Cardiac ventricle fibroblast (primary cell): Measurements from ENCODE around the gene NTRK1. TPM values are rescaled to one million over a fixed set of nuclear protein-coding genes. Genes with fewer than 3 reads are reported as not detected.

Source experiments
- total RNA-seq: library from RNA; depleted of rRNA; stranded (reverse); fragments of >200 nt; gene quantifications from 2 replicates; pipeline ENCODE4 v1.2.3, GENCODE V29; 2015

Gene NTRK1
- 0.05 TPM in 1 of 2 replicates, not detected in the other for total RNA-seq

GRCh38 chr1:156860628-156861423, at the start of gene NTRK1:
Gene NTRK1 (plus strand): TSS chr1:156860865. CDS start chr1:156860935, 70 bp downstream.

GRCh38 chr1:156816561-156817328, 43.9 kb upstream of the NTRK1 start, which contains the start of gene SH2D2A:
Gene SH2D2A (minus strand): TSS chr1:156816848. CDS start chr1:156816708, 140 bp downstream.

GRCh38 chr1:156858959-156859522, 1.6 kb upstream of the NTRK1 start, which contains the start of gene INSRR:
Gene INSRR (minus strand): TSS chr1:156859117. CDS start chr1:156858621, 496 bp downstream.

GRCh38 chr1:156893048-156893953, 32.6 kb downstream of the NTRK1 start, which contains the start of gene PEAR1:
Gene PEAR1 (plus strand): TSS chr1:156893718. CDS start chr1:156903927, 10,209 bp downstream.

GRCh38 chr1:156920233-156921052, 59.8 kb downstream of the NTRK1 start, which contains the start of gene LRRC71:
Gene LRRC71 (plus strand): TSS chr1:156920632. CDS start chr1:156920804, 172 bp downstream.

Other genes with a start within 250 kb of the NTRK1 start
- gene HAPLN2, start 241.4 kb upstream of the NTRK1 start, total RNA-seq = 2.2 TPM in 1 of 2 replicates, not detected in the other
- gene BCAN, start 218.7 kb upstream of the NTRK1 start, total RNA-seq = 0.06 TPM in 1 of 2 replicates, not detected in the other
- gene NES, start 183.5 kb upstream of the NTRK1 start, total RNA-seq = 27.0 and 30.6 TPM in 2 replicates
- 17.6 and 27.8 TPM in 2 replicates for gene CRABP2, start 155.3 kb upstream of the NTRK1 start, total RNA-seq
- gene METTL25B, start 132.4 kb upstream of the NTRK1 start, total RNA-seq = 13.1 and 14.9 TPM in 2 replicates
- 11.8 and 15.8 TPM in 2 replicates for gene ISG20L2, start 132.1 kb upstream of the NTRK1 start, total RNA-seq
- gene MRPL24, start 119.8 kb upstream of the NTRK1 start, total RNA-seq = 63.6 and 72.1 TPM in 2 replicates
- 170 TPM in 2 replicates for gene HDGF, start 109.2 kb upstream of the NTRK1 start, total RNA-seq
- 33.4 and 33.7 TPM in 2 replicates for gene PRCC, start 93.3 kb upstream of the NTRK1 start, total RNA-seq
- gene SH2D2A, start 44.0 kb upstream of the NTRK1 start, total RNA-seq = 0.37 and 0.88 TPM in 2 replicates
- gene INSRR, start 1.7 kb upstream of the NTRK1 start, total RNA-seq = under 0.01 TPM in 1 of 2 replicates, not detected in the other
- 6.9 and 7.7 TPM in 2 replicates for gene PEAR1, start 32.9 kb downstream of the NTRK1 start, total RNA-seq
- not detected in 2 replicates for gene LRRC71, start 59.8 kb downstream of the NTRK1 start, total RNA-seq
- 21.5 and 36.5 TPM in 2 replicates for gene ARHGEF11, start 184.9 kb downstream of the NTRK1 start, total RNA-seq
- not detected in 2 replicates for gene ETV3L, start 238.9 kb downstream of the NTRK1 start, total RNA-seq